Right atrium auricular region (tissue), 2 donors: ENCODE results near the gene PTK7. TPM values are rescaled to one million over a fixed set of nuclear protein-coding genes. Genes with fewer than 3 reads are reported as not detected.

Source experiments
- DNase-seq: peaks from one replicate; pipeline ENCODE4 v3.0.0-alpha.2; 2019; ENCODE audit warnings: low spot score
- H3K27ac ChIP-seq, 2 donors: fragments of 200-600 bp; sonication (generic); 1 replicate in 1 of 2; 2 replicates in 1 of 2; pipeline ENCODE4 v1.5.1; 2016 to 2019
- H3K27me3 ChIP-seq, 2 donors: fragments of 200-600 bp; sonication (generic); one replicate each; pipeline versions ENCODE4 v1.5.1 to v1.6.0; 2017 to 2019
- H3K36me3 ChIP-seq: fragments of 200-600 bp; sonication (generic); one replicate; pipeline ENCODE4 v1.5.1; 2016
- H3K4me1 ChIP-seq, 2 donors: fragments of 200-600 bp; sonication (generic); one replicate each; pipeline versions ENCODE4 v1.5.1 to v1.6.0; 2017 to 2019
- H3K4me3 ChIP-seq, 2 donors: fragments of 200-600 bp; sonication (generic); 1 replicate in 1 of 2; 2 replicates in 1 of 2; pipeline ENCODE4 v1.5.1; 2017 to 2019; ENCODE audit warnings: mild to moderate bottlenecking in 1 of 2, moderate library complexity in 1 of 2
- H3K9me3 ChIP-seq, 2 donors: fragments of 200-600 bp; sonication (generic); one replicate each; pipeline ENCODE4 v1.5.1; 2019
- total RNA-seq, 2 donors: library from RNA; depleted of rRNA; stranded (reverse); fragments of >200 nt; gene quantifications; one replicate each; pipeline ENCODE4 v1.1.0, GENCODE V29; 2016
- TF ChIP-seq, protein P1 (sequence below), 2 donors: fragments of 200-600 bp; sonication (generic); IDR thresholded peaks; one replicate each; pipeline ENCODE4 v1.5.1; 2019; ENCODE audit warnings: antibody characterized with exemption in 2 of 2

The PTK7 gene
- total RNA-seq, 2 donors from 2014 or later, result 4.5 to 12.7 TPM

GRCh38 chr6:43092635-43093034, 16.5 kb downstream of the PTK7 start:
- no peak overlapping the region for H3K27ac ChIP-seq
- H3K36me3 ChIP-seq, result no peaks in the 10 kb centered on the region
- H3K4me1 ChIP-seq, result peaks cover 0 to 17% of the 10 kb centered on the region in 2 donors
- H3K27me3 ChIP-seq, result no peaks in the 10 kb centered on the region
- no peak overlapping the region for H3K4me3 ChIP-seq
- TF ChIP-seq, protein P1, sequence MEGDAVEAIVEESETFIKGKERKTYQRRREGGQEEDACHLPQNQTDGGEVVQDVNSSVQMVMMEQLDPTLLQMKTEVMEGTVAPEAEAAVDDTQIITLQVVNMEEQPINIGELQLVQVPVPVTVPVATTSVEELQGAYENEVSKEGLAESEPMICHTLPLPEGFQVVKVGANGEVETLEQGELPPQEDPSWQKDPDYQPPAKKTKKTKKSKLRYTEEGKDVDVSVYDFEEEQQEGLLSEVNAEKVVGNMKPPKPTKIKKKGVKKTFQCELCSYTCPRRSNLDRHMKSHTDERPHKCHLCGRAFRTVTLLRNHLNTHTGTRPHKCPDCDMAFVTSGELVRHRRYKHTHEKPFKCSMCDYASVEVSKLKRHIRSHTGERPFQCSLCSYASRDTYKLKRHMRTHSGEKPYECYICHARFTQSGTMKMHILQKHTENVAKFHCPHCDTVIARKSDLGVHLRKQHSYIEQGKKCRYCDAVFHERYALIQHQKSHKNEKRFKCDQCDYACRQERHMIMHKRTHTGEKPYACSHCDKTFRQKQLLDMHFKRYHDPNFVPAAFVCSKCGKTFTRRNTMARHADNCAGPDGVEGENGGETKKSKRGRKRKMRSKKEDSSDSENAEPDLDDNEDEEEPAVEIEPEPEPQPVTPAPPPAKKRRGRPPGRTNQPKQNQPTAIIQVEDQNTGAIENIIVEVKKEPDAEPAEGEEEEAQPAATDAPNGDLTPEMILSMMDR (IDR thresholded peaks at IDR 0.05), result no peak
- no peak for DNase-seq
- no peaks in the 10 kb centered on the region for H3K9me3 ChIP-seq

- Histone ChIP-seq H3K27me3 (no peaks in the 10 kb centered on the region), H3K27ac (peak overlapping the region in 1 of 2 donors; percentile 37), H3K4me3 (peak overlapping the region in 1 of 2 donors; percentile 34), H3K9me3 (no peaks in the 10 kb centered on the region), H3K4me1 (peaks cover 0 to 17% of the 10 kb centered on the region in 2 donors), H3K36me3 (no peaks in the 10 kb centered on the region)
- DNase-seq, result peak; percentile 68
- TF ChIP-seq, protein P1 (IDR thresholded peaks at IDR 0.05), result no peak
Measured at GRCh38 chr6:43093436-43094289, 17.5 kb downstream of the PTK7 start.

DNA sequence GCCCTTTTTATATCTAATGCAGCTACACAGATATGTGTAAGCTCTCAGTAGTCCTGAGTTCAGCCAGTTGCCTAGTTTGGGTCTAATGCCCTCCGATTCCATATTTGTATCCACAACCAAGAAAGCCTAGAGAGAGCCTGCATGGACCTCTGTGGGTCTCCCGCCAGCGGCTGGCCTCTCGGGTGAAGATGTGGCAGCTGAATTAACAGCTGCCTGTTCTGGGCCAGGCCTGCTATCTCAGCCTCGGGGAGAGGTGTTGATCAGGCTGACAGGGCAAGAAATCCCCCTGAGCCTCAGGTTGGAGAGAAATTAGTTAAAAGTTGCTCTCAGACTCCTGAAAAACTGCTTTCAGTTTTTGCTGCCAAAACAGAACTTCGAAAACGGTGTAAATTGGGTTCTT, 19.8 kb downstream of the PTK7 start:
- no peaks in the 10 kb centered on the region for H3K9me3 ChIP-seq
- no peaks in the 10 kb centered on the region for H3K27me3 ChIP-seq
- no peak overlapping the region for H3K4me3 ChIP-seq
- H3K36me3 ChIP-seq, result no peaks in the 10 kb centered on the region
- H3K27ac ChIP-seq, result peak overlapping the region in 1 of 2 donors; percentile 7
- TF ChIP-seq, protein P1 (IDR thresholded peaks at IDR 0.05), result no peak
- peaks cover 0 to 17% of the 10 kb centered on the region in 2 donors for H3K4me1 ChIP-seq
- DNase-seq, result no peak

DNA sequence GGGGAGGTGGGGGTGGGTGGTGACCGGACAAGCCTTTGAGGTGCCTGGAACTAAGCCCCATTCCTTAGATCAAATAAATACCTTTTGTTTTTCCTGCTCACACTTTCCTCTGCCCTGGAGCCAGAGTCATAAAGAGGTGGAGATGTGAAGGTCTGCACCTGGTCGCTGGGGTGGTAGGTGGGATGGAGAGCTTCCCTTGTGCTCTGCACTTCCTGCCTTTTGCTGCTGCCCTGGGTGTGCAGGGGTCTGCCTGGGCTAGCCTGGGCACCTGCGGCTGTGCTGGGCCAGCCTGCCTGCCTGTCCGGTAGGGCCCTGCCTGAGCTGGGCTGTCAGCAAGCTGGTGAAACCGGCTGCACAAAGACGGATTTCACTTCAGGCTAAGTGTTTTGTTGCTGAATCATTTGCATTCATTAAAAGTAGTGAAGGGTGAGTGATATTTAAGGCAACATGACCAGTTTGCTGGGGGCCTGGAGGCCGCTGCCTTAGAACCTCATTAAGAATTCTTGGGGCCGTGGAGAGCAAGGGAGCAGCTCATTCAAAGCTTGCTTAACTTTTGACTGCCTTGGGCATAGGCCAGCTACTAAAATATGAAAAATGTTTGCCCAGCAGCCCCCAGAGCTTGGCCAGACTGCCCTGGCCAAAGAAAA, 20.5 kb downstream of the PTK7 start:
- Histone ChIP-seq H3K9me3 (no peaks in the 10 kb centered on the region), H3K36me3 (no peaks in the 10 kb centered on the region), H3K27me3 (no peaks in the 10 kb centered on the region), H3K4me3 (no peak overlapping the region), H3K27ac (peak overlapping the region in 1 of 2 donors; percentile 7), H3K4me1 (peaks cover 0 to 17% of the 10 kb centered on the region in 2 donors)
- TF ChIP-seq, protein P1 (IDR thresholded peaks at IDR 0.05), result no peak
- no peak for DNase-seq

- Histone ChIP-seq H3K27ac (peak overlapping the region in 1 of 2 donors; percentile 7), H3K9me3 (no peaks in the 10 kb centered on the region), H3K4me3 (no peak overlapping the region), H3K4me1 (peaks cover 0 to 17% of the 10 kb centered on the region in 2 donors), H3K27me3 (no peaks in the 10 kb centered on the region), H3K36me3 (no peaks in the 10 kb centered on the region)
- no peak for DNase-seq
- TF ChIP-seq, protein P1 (IDR thresholded peaks at IDR 0.05), result no peak
Measured at GRCh38 chr6:43097098-43097489, 21.0 kb downstream of the PTK7 start.
